SU-DHL-6 (cell line): ENCODE results near the gene GIMD1.
"Not testable (repeated sequence)": the region's sequence is repeated elsewhere in the genome, so short reads cannot be mapped to it uniquely, and the experiment has no call there.

Experiments used
- H2AFZ ChIP-seq: fragments of 200-600 bp; sonication (generic); 2 replicates; pipeline ENCODE4 v1.6.1; 2014; ENCODE audit warnings: low read depth, mild to moderate bottlenecking, moderate library complexity, mixed read lengths, antibody characterized with exemption, low read length; ENCODE audit not compliant: severe bottlenecking
- H3F3A ChIP-seq: fragments of 200-600 bp; shearing (Covaris generic); 2 replicates; pipeline ENCODE4 v1.6.0; 2016; ENCODE audit warnings: antibody characterized with exemption, mild to moderate bottlenecking; ENCODE audit not compliant: insufficient read depth
- H3K27ac ChIP-seq: fragments of 200-600 bp; sonication (generic); 2 replicates; pipeline ENCODE4 v1.5.1; 2016; ENCODE audit warnings: low read depth, mild to moderate bottlenecking, low read length, moderate library complexity, mixed read lengths
- H3K27me3 ChIP-seq: fragments of 200-600 bp; sonication (generic), shearing (Covaris generic); 2 replicates; pipeline ENCODE4 v1.6.0; 2014; ENCODE audit warnings: mild to moderate bottlenecking, low read length
- H3K36me3 ChIP-seq: fragments of 200-600 bp; sonication (generic); 2 replicates; pipeline ENCODE4 v1.6.1; 2014; ENCODE audit warnings: mild to moderate bottlenecking, low read length, mixed read lengths
- H3K4me2 ChIP-seq: fragments of 300-600, 200-600 bp; shearing (Covaris generic), sonication (generic); 2 replicates; pipeline ENCODE4 v1.6.0; 2014; ENCODE audit warnings: low read length, low read depth, mild to moderate bottlenecking; ENCODE audit not compliant: poor library complexity, severe bottlenecking
- H3K4me3 ChIP-seq: fragments of 200-600 bp; sonication (generic); 2 replicates; pipeline ENCODE4 v1.5.1; 2014; ENCODE audit warnings: antibody characterized with exemption, low read length, mild to moderate bottlenecking, mixed read lengths; ENCODE audit not compliant: insufficient read depth, poor library complexity, severe bottlenecking
- H3K79me2 ChIP-seq: fragments of 200-600 bp; sonication (generic); 2 replicates; pipeline ENCODE4 v1.6.1; 2014; ENCODE audit warnings: mild to moderate bottlenecking, low read length, moderate library complexity; ENCODE audit not compliant: insufficient read depth
- H3K9ac ChIP-seq: fragments of 200-600 bp; sonication (generic); 2 replicates; pipeline ENCODE4 v1.7.0; 2014; ENCODE audit warnings: mild to moderate bottlenecking, low read length
- H3K9me2 ChIP-seq: fragments of 200-600 bp; sonication (generic); replicated peaks from 2 replicates; pipeline ENCODE4 v1.6.1; 2014; ENCODE audit warnings: low read length; ENCODE audit not compliant: insufficient read depth
- H3K9me3 ChIP-seq: fragments of 200-600 bp; sonication (generic); 2 replicates; pipeline ENCODE4 v1.6.1; 2014; ENCODE audit warnings: low read length, mixed read lengths; ENCODE audit not compliant: insufficient read depth
- H4K20me1 ChIP-seq: fragments of 200-600 bp; sonication (generic); 2 replicates; pipeline ENCODE4 v1.6.1; 2014; ENCODE audit warnings: low read depth, mild to moderate bottlenecking, antibody characterized with exemption, low read length, moderate library complexity, mixed read lengths
- CTCF ChIP-seq: fragments of 200-600 bp; sonication (generic); IDR thresholded peaks from one replicate; pipeline ENCODE4 v1.5.1; 2017; ENCODE audit warnings: antibody characterized with exemption, mild to moderate bottlenecking, low read length, moderate library complexity; ENCODE audit not compliant: insufficient read depth, poor library complexity, severe bottlenecking
- EZH2phosphoT487 ChIP-seq: fragments of 200-600 bp; sonication (generic), shearing (Covaris generic); conservative IDR thresholded peaks from 2 replicates; pipeline ENCODE4 v1.6.1; 2018; ENCODE audit warnings: mild to moderate bottlenecking, antibody characterized with exemption, low read length, moderate library complexity, mixed read lengths

Gene GIMD1

DNA sequence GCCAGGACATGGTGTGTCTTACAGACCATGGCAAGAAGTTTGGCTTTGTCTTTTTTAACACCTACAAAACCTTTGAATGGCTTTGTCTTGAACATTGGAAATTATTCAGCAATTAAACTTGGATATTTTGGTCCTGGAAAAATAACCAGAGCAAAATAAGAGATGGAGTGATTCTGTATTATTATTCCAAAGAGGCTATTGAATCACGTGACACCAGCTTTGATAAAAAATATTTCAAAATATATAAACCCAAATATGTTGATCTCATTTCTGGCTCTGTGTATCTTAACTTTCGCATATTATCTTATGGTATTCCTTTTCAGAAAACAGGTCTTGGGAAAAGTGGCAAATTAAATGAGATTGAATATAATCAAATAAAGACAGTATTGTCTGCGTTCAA is 32.6 kb upstream of the GIMD1 start:
- Histone ChIP-seq H4K20me1 (no peaks in the 10 kb centered on the region), H3K36me3 (no peaks in the 10 kb centered on the region), H2AFZ (no peak overlapping the region), H3K79me2 (no peaks in the 10 kb centered on the region), H3K27ac (no peak overlapping the region), H3K9me3 (no peaks in the 10 kb centered on the region), H3K27me3 (no peaks in the 10 kb centered on the region), H3F3A (no peaks in the 10 kb centered on the region), H3K4me3 (no peak overlapping the region), H3K4me2 (no peak overlapping the region), H3K9me2 (no peaks in the 10 kb centered on the region), H3K9ac (no peak overlapping the region)
- TF ChIP-seq EZH2phosphoT487 = no peak
- TF ChIP-seq CTCF = no peak

- not testable (repeated sequence) for H2AFZ ChIP-seq, H3K4me2 ChIP-seq, H4K20me1 ChIP-seq, H3K27ac ChIP-seq, H3F3A ChIP-seq, H3K36me3 ChIP-seq, H3K9me3 ChIP-seq, H3K4me3 ChIP-seq, H3K9me2 ChIP-seq, H3K27me3 ChIP-seq, H3K9ac ChIP-seq, H3K79me2 ChIP-seq
Measured at GRCh38 chr4:106398898-106399297, 30.3 kb upstream of the GIMD1 start.

DNA sequence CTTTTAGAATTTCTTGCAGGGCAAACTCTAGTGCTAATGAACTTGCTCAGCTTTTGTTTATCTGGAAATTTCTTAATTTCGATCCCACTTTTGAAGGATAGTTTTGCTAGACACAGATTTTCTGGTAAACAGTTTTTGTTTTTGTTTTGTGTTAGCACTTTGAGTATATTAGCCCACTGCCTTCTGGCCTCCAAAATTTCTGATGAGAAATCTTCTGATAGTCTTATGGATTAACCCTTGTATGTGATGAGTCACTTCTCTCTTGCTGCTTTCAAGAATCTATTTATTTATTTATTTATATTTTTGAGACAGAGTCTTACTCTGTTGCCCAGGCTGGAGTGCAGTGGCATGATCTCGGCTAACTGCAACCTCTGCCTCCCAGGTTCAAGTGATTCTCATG is 27.0 kb upstream of the GIMD1 start:
- no peak overlapping the region for H3K4me3 ChIP-seq
- H3K27me3 ChIP-seq = no peaks in the 10 kb centered on the region
- H3K36me3 ChIP-seq = no peaks in the 10 kb centered on the region
- H3K4me2 ChIP-seq = no peak overlapping the region
- H3F3A ChIP-seq = no peaks in the 10 kb centered on the region
- no peak overlapping the region for H2AFZ ChIP-seq
- no peak overlapping the region for H3K9ac ChIP-seq
- TF ChIP-seq CTCF = no peak
- TF ChIP-seq EZH2phosphoT487 = no peak
- no peak overlapping the region for H3K27ac ChIP-seq
- no peaks in the 10 kb centered on the region for H3K9me3 ChIP-seq
- H3K79me2 ChIP-seq = no peaks in the 10 kb centered on the region
- H4K20me1 ChIP-seq = no peaks in the 10 kb centered on the region
- H3K9me2 ChIP-seq = no peaks in the 10 kb centered on the region

GRCh38 chr4:106385853-106386393 is 17.3 kb upstream of the GIMD1 start:
- H3K9me3 ChIP-seq = no peaks in the 10 kb centered on the region
- no peaks in the 10 kb centered on the region for H3K79me2 ChIP-seq
- no peaks in the 10 kb centered on the region for H3K9me2 ChIP-seq
- no peak overlapping the region for H3K9ac ChIP-seq
- H2AFZ ChIP-seq = no peak overlapping the region
- no peak overlapping the region for H3K4me3 ChIP-seq
- no peaks in the 10 kb centered on the region for H3K36me3 ChIP-seq
- H3K27me3 ChIP-seq = no peaks in the 10 kb centered on the region
- no peak overlapping the region for H3K27ac ChIP-seq
- TF ChIP-seq EZH2phosphoT487 (no peak), CTCF (no peak)
- H3F3A ChIP-seq = no peaks in the 10 kb centered on the region
- H4K20me1 ChIP-seq = no peaks in the 10 kb centered on the region
- H3K4me2 ChIP-seq = no peak overlapping the region
